Stimulated activated CD4-positive, alpha-beta T cell treated with anti-CD3 and anti-CD28 coated beads, Interleukin-2, amount 100 ng/mL, for 4 hours (primary cell): ENCODE results near the gene LSAMP.
"Not testable (repeated sequence)": the region's sequence is repeated elsewhere in the genome, so short reads cannot be mapped to it uniquely, and the experiment has no call there.

Experiments
- DNase-seq: peaks from one replicate; pipeline ENCODE4 v3.0.0-alpha.2; 2020; ENCODE audit warnings: low read depth

LSAMP gene

DNA sequence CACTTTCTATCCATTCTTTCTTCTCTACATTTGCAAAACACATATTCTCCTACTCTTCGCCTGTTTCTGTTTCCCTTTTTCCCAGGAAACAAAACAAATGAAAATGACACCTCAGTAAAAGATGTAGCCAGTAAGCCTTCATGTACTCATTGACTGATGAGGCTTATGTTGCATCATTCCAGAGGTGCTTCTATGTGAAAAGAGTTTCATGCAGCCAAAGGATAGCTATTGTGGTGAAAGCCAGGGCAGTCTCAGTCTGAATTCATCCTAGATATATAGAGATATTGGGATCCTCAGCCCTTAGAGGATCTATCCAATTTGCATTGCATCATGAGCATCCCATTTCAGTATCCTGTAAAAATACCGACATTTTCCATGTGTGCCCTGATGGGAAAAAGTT, 554.7 kb downstream of the LSAMP start:
- no peak for DNase-seq

GRCh38 chr3:115885621-115886020, 559.7 kb downstream of the LSAMP start:
- DNase-seq, result no peak

DNA sequence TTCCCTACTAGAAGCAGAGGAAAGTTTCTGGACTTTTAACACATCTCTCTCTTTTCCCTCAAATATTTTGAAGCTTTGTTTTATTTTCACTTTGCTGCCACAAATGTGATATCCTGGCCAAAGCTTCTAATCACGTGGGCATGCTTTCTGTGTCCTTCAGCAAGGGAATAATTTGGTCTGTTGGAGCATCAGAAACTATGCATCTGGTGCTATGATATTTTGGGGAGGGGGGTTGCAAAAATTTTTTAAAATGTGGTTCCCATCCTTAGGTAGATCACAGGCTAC, 567.7 kb downstream of the LSAMP start:
- DNase-seq, result no peak

DNA sequence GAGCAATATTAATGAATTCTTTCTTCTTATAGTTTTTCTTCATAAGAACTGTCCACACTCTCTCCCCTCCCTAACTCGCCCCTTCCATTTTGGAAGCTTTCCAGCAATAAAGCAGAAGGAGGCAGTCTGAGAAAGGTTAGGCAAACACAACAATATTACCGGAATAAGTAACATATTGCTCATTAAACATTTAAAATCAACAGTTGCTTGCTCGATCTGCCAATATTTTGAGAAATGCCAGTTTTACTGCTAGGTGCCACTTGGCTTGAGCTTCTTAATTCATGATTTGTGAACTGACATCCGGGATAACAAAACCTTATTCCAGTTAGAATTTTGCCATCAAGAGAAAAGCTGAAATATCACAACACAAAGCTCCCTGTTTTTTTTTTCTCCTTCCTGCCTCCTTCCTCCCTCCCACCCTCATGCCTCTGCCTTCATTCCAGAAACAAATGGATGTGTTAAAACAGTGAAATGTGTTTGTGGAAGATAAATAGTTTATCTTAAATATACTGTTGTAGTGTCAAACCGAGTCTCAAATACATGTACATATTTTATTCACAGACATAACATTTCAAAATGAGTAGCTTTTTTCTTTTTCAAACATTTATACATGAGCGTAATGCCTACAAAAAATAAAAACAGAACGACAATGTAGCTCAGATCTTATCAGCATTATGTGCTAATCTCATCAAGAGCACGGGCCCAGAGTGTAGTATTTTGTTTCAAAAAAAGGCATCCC, 568.2 kb downstream of the LSAMP start:
- DNase-seq, result no peak

DNA sequence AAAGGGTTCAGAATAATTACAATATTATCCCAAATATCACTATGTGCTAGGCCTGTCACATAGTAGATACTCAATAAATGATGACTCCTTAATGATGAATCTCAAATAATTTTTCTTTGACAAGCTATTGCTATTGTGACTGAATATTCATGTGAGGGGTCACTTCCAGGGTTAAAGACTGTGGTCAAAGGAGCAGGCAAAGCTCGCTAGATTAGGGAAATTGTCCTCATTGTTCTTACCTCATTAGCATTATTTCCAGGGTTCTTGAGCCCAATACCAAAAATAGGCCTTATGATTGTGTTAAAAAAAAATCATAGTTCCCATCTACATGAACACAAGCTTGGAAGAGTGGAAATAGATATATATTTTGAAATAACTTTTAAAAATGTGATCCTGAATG, 569.8 kb downstream of the LSAMP start:
- DNase-seq, result no peak

GRCh38 chr3:115871735-115872134, 573.6 kb downstream of the LSAMP start:
- DNase-seq, result no peak

DNA sequence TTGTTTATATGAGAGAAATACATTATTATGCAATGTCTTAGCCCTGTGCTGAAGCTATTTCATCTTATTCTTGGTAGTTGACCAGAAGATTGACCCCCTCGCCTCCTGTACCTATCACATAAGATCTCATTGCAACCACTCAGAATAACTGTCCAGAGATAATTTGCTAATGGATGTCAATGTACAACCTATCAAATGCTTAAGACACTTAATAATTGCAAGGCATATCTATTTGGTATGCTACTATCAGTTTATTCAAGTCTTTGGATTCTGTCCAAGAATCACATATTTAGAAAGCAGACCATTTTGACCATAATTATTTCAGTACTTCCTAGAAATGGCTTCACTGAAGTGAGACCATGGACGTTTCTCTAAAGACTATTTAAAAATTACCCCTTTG, 580.4 kb downstream of the LSAMP start:
- no peak for DNase-seq

DNA sequence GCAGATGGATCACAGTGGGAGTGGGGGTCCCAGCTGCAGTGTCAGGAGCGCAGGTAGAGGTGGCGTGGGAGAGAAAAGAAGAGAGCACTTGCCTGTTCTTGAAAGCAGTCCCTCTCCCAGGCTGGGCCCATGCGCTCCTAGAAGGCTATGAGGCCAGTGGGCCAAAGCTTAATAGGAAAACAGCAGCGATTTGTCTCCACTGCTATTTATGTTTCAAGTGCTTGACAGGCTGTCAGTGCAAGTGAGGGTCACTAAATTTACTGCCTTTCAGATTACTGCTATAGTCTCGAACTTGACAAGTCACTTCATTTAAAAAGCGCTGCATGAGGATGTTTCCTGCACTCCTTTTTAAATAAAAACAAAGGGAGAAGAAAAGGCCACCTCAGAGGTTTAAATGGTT, 582.4 kb downstream of the LSAMP start:
- no peak for DNase-seq

DNA sequence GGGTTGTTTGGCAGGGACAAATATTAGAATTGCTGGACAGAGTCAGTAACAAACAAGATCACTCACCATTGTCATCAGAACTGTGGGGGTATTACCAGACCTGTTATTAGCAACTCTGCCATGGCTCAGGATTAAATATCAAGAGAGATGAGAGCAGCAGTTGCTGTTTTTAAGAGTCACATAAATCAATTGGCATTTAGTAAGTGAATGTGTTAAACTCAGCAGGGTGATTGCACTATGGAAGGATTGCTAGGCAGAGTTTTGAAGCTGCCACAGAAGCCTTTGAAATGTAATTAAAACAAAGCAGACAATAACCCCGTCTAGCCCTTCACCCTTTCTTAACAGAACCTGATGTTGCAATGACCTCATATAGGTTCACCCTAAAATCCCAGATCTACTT, 583.2 kb downstream of the LSAMP start:
- DNase-seq, result no peak

DNA sequence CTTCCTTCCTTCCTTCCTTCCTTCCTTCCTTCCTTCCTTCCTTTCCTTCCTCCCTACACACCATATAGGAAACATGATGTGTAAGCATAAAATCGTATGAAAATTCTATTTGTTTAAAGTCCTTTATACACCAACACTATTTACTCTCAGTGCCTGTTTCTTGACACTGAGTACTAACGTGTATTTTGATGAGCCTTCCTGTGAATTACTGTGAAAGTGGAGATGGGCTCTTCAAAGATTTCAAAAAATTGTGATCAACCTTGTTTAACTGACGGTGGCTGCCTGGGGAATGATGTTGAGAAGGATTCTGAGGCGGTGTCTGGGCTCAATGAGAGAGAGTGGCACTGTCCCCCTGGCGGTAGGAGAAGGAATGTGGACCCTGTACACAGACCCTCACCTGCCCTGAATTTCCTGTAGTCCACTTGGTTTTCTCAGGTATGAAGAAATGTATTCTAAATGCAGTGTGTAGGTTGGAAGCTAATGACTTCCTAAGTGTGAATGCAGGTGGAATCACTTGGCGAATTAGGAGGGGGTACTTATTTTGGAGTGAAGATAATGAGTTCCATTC, 584.0 kb downstream of the LSAMP start:
- DNase-seq, result no peak

GRCh38 chr3:115860766-115861165, 584.5 kb downstream of the LSAMP start:
- no peak for DNase-seq

- DNase-seq, result no peak
Observed at GRCh38 chr3:115859002-115859807, 586.1 kb downstream of the LSAMP start.

GRCh38 chr3:115857518-115858136, 587.7 kb downstream of the LSAMP start:
- no peak for DNase-seq

GRCh38 chr3:115855911-115856310, 589.4 kb downstream of the LSAMP start:
- DNase-seq, result no peak

DNA sequence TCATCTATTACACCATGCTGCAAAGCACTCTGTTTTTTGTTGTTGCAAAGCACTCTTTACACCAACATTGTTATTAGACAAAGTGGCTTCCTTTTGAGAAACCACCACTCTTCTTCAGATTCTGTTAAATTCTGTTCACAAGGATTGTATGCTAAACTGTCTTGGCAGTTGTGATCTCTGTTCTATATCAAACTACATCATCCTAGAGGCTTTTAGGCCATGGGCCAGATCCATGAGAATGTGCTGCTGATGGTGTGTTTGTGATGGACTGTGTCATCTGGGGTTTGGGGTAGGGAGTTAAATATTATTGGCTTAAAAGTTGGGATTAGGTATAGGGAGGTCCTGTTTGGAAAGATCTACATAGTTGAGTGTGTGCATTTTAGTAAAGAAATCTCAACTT, 592.2 kb downstream of the LSAMP start:
- DNase-seq, result no peak

DNA sequence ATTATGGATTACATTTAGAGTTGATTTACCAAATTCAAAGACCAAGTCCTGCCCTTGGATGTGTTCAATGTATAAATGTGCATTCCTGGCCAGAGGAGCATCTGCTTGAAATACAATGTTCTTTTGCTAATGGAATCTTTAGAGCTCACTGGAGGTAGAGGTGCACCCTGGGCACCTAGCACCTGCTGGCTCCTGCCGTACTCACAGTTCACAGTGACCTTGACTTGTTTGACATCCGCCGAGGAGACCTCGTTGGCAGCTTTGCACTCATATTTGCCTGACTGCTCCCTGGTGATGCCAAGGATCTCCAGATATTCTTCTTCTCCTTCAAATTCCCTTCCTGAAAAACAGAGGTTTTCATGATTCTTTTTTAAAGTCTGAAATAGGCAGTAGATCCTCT, 593.0 kb downstream of the LSAMP start:
- no peak for DNase-seq

DNA sequence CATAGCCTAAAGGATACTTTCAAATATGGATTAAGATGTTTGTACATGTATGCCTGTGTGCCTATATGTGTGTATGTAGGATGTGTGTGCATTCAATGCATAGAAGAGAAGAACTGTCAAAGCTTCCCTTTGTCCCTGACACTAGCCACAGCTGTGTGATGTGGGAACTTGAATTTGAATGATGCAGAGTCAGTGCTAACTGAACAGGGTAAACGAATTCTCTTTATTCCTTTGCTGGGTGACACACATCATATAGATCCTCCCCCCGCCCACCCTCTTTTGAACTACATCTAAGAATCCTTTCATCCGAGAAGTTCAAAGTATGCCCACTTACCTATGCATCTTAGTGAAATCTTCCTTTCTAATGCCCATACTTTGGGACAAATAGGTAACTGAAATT, 593.7 kb downstream of the LSAMP start:
- no peak for DNase-seq

DNA sequence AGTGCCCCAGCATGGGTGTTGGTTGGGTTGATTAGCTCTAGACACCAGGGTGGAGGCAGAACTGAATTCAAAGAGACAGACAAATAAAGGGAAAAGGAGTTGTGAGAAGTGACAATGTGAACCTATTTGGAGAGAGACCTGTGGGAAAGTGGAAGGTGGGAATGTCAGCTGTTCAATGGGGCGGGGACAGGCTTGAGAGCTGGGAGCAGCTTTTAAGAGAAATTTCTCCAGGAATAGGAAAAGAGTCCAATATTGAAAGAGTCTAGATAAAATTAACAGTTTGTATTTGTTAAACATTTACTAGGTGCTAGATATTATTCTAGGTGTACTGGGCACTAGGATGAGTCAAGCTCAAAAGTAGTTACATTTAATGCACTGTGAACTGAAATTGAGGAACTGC, 596.6 kb downstream of the LSAMP start:
- DNase-seq, result no peak

- DNase-seq, result no peak
Observed at GRCh38 chr3:115845986-115846385, 599.3 kb downstream of the LSAMP start.

- not testable (repeated sequence) for DNase-seq
Observed at GRCh38 chr3:115844729-115845128, 600.6 kb downstream of the LSAMP start.

DNA sequence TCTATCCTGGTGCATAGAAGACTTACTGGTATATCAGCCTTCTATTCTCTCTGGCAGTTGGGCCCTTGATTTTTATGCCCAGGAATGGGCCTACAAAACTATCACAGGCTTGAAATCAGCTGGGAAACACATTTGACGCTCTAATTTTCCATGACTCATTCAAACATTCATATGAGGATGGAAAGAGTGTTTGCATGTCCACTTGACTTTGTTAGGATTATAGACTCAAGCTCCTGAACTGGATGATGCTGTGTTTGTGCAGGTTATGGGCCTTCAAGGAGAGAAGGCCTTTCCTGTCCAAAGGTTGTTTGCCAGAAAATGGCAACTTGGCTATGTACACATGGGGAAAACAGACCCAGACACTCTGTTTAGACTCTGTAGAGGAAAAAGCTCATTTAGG, 602.1 kb downstream of the LSAMP start:
- DNase-seq, result no peak

GRCh38 chr3:115839246-115839645, 606.0 kb downstream of the LSAMP start:
- no peak for DNase-seq

- DNase-seq, result no peak
Observed at GRCh38 chr3:115838786-115839185, 606.5 kb downstream of the LSAMP start.
